Hepatic stellate cell (primary cell): Measurements from ENCODE around the gene SAPCD2.
"Not testable (repeated sequence)": the region's sequence is repeated elsewhere in the genome, so short reads cannot be mapped to it uniquely, and the experiment has no call there.

Experiments
- DNase-seq: peaks from one replicate; pipeline ENCODE4 v3.0.0; 2011; ENCODE audit warnings: low spot score

The SAPCD2 gene

DNA sequence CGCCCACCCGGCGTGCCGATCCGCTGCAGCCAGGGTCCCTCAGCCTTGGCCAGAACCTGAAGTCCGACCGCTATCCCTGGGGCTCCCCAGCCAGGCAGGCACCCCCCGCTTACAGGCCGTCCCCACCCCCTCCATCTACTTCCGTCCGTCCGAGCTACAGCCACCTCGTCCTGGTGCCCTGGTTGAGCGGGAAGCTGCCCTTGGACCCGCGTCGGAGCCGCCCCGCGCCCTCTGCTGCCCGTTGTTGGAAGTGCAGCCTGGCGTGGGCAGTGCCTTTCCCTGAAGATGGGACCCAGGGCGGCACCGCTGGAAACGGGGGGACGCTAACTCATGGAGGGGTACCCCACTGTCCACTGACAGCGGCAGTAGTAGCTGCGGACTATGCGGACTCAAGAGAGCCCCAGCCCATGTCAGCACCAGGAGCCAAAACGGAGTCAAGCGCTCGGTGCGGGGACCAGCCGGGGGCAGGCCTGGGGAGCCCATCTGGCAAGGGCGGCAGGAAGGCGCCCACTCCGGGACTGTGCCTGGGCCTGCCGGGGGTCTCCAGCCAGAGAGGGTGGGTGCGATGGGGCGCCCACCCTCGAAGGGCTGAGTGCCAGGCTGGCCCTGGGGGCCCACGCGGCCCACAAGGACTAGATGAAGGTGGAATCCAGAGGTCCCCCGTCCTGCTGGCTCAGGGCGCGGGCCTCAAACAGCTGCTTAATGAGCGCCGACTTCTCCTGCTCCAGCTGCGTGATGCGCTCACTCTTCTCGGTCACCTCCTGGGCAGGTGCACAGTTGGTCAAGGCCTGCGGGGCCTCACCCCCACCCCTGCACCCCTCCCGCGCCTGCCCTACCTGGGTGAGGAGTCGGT, 6.1 kb downstream of the SAPCD2 start:
- DNase-seq = peak; percentile 68

GRCh38 chr9:137063311-137064026, 6.9 kb downstream of the SAPCD2 start:
- DNase-seq = no peak

DNA sequence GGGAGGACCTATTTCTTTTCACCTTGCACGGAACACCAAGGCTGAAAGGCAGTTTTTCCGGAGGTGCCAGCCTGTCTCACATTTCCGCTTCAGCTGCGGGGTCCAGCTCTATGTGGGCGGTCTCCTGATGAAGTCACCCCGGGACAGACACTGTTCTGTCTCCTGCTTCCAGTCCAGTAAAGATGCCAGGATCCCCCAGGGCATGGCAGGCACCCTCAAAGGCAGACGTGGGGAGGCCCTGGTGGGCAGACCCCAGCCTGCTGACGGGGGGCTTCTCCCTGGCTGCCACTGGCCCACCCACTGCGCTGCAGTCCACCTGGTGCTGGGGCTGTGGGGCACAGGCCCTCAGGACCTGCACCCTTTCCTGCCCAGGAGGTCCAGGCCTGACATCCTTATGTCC, 7.6 kb downstream of the SAPCD2 start:
- not testable (repeated sequence) for DNase-seq

DNA sequence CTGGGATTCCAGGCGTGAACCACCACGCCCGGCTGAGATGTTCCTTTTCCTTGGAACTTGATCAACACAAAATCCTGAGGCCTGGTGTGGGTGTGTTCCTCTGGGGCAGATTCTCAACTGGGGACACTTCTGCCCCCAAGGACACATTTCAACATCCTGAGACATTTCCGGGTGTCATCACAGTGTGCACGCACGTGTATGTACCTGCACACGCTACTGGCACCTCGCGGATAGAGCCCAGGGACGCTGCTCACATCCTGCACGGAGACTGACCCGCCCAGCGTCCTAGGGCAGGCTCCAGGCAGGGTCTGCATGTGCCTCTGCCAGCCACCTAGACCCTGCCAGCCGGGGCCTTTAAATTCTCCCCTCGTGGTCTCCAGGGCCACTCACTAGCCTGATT, 8.0 kb downstream of the SAPCD2 start:
- no peak for DNase-seq

- DNase-seq = no peak
These were observed 11.7 kb downstream of the SAPCD2 start for GRCh38 chr9:137058521-137059234.

DNA sequence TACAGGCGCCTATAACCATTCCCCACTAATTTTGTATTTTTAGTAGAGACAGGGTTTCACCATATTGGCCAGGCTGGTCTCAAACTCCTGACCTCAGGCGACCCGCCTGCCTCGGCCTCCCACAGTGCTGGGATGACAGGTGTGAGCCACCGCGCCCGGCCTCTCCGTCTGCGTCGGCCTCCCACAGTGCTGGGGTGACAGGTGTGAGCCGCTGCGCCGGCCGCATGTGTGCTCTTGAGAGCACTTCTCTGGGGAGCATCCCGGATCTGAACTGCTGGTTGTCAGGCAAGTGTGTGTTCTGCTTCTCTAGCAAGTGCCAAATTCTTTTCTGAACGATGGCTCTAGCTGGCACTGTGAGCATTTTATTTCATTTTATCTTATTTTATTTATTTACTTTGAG, 12.8 kb downstream of the SAPCD2 start:
- no peak for DNase-seq

- DNase-seq = no peak
These were observed 13.5 kb downstream of the SAPCD2 start for GRCh38 chr9:137056739-137057415.

- DNase-seq = no peak
These were observed 14.7 kb downstream of the SAPCD2 start for GRCh38 chr9:137055385-137056364.

DNA sequence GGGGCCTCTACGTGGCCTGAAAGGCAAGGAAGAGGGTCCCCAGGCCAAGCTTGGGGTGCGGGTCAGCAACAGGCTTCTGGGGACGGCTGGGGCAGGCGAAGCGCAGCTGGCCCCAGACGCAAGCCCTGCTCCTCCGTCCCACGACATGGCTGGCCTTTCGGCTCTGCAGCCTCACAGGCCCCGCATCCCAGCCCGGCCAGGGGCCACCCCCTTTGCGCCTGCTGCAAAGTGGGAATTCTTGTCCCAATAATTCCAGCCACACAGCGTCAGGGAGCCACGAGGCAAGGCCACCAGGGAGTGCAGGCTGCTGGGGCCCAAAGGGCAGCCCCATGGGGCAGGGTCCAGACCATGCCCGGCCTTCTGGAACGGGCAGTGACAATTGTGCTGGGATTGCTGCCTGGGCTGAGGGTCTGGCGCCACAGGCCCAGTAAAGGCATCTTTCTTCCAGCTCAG, 15.4 kb downstream of the SAPCD2 start:
- DNase-seq = no peak

DNA sequence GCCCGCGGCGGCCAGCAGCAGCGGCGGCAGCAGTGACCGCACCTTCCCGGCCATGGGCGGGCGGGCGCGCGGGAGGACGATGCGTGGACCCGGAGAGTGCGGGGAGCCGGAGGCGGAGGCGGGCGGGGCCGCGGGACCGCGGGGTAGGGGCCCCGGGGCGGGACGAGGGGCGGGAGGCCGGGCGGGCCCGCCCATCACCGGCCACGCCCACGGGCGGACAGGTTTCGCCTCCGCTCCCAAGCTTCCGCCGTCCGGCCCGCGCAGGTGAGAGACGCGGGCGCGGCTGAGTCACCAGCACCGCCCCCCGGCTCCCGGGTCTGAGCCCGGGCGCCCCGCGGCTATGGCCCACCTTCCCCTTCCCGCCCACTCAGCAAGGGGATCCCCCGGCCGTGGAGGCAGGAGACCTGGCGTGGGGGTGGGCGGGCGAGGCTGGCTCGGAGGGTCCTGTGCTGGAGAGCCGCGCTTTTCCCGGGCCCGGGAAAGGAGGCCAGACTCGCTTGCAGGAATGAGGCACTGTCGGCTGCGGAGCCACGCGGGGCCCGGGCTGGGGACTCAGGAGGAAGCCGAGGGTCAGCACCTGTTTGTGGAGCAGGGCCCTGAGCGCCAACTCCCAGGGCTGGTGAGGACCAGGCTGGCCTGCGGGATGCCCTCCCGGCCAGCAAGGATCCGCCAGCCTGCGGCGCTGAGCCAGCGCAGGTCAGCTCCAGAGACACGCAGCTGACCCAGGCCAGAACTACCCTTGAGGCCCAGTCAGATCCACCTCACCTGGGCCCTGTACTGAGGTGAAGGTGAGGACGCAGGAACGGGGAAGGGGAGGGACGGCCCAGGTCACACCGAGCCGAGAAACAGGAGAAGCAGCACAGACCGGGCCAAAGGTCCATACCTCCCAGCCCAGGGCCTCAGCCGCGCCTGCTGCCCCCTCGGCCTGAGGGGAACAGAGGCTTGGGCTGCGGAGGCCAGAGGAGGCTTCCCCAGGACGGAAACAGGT, 16.1 kb downstream of the SAPCD2 start, which contains the start of gene ENTPD2:
Gene ENTPD2 (minus strand): TSS at position 118 of the 988 bp plus-strand sequence. CDS start 64 bp downstream, at position 54.
- no peak for DNase-seq

- no peak for DNase-seq
These were observed 17.1 kb downstream of the SAPCD2 start for GRCh38 chr9:137052998-137053943.

DNA sequence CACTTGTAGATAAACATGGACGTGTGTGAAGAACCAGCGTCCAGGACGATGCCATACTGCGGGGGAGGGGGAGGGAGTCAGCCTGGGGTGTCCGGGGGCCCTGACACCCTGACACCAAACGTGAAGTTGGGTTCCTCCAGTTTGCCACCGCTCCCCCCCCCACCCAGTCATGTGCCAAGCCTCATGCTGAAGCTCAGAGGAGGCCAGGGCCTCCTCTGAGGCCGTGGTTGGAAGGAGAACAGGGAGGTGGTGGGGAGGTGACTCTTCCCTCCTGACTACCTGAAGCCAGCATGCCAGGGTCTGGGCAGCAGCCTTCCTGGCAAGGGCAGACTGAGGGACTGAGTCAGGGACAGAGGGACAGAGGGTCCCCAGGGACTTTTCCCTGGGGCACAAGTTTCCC, 18.1 kb downstream of the SAPCD2 start:
- no peak for DNase-seq

- no peak for DNase-seq
These were observed 19.1 kb downstream of the SAPCD2 start for GRCh38 chr9:137051145-137051724.

GRCh38 chr9:137050570-137050969, 19.8 kb downstream of the SAPCD2 start:
- no peak for DNase-seq

- no peak for DNase-seq
These were observed 20.6 kb downstream of the SAPCD2 start for GRCh38 chr9:137049544-137050449.

DNA sequence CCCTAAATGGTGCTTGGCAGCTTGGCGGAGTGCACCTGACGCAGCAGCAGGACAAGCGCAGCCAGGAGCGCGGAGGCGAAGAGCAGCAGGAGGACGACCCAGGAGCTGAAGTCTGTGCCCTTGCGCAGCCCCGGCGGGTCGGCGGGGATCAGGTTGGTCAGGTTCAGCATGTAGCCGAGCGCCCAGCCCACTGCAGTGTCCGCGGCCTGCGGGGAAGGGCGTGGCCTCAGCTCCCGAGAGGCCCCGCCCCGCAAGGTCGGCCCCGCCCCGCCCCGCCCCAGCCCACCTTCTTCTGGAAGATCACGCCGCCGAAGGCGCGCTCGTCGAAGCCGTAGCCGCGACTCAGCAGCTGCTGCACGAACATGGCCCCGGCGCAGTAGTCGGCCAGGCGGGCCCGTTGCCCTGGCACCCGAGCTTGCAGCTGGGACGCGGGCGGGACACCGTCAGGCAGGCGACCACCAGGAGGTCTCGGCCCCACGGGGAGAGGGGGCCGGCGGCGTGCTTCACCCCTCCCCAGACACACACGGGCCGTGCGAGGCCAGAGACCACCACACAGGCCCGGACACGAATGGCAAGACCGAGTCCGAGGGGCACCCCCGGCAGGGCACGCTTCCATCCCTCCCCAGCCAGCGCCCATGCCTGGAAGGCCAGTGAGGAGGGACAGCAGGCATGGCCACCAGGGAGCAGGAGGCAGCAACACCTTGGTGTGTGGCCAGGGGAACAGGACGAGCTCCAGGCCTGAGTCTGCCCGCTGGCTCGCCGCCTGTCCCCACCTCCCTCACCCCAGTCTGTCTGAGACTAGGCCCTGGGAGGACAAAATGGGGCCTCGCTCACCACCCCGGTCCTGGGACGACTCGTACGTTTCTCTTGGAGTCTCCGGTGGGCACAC, 21.5 kb downstream of the SAPCD2 start:
- no peak for DNase-seq
